NCI-H2029 treated with DMSO at 0.1 percent for 48 hours (cell line): Measurements from ENCODE around the gene NCAN.
"Not testable (repeated sequence)": the region's sequence is repeated elsewhere in the genome, so short reads cannot be mapped to it uniquely, and the experiment has no call there.

Experiments used
- DNase-seq: peaks from one replicate; lab custom pipeline; 2025; lab: John Stamatoyannopoulos, UW

Gene NCAN

GRCh38 chr19:19224150-19224851 lies 12.5 kb downstream of the NCAN start:
- DNase-seq = no peak

DNA sequence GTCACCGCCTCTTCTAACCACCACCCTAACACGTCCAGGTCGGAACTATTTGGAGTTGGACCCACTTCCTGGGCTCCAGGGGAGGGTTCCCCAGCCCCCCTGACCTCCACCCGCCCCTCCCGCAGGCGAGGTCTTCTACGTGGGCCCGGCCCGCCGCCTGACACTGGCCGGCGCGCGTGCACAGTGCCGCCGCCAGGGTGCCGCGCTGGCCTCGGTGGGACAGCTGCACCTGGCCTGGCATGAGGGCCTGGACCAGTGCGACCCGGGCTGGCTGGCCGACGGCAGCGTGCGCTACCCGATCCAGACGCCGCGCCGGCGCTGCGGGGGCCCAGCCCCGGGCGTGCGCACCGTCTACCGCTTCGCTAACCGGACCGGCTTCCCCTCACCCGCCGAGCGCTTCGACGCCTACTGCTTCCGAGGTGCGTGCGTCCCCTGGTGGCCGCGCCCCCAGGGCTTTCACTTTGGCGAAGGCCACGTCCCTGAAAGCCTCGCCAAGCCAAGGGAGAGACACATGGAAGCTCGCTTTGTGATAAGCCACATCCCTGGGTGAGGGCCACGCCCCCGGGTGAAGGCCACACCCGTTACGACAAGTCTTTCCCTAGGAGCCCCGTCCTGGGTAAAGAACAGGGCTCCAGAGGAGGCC lies 13.2 kb downstream of the NCAN start:
- DNase-seq = peak; percentile 32

- no peak for DNase-seq
Measured at GRCh38 chr19:19226204-19226603, 14.4 kb downstream of the NCAN start.

GRCh38 chr19:19226663-19227062 lies 14.9 kb downstream of the NCAN start:
- DNase-seq = no peak

DNA sequence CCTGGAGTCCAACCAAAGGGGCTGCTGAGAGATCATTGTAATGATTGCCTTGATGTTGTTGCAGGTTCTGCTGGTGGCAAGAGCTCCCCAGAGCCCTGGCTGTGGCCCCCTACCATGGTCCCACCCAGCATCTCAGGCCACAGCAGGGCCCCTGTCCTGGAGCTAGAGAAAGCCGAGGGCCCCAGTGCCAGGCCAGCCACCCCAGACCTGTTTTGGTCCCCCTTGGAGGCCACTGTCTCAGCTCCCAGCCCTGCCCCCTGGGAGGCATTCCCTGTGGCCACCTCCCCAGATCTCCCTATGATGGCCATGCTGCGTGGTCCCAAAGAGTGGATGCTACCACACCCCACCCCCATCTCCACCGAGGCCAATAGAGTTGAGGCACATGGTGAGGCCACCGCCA lies 15.5 kb downstream of the NCAN start:
- DNase-seq = no peak

DNA sequence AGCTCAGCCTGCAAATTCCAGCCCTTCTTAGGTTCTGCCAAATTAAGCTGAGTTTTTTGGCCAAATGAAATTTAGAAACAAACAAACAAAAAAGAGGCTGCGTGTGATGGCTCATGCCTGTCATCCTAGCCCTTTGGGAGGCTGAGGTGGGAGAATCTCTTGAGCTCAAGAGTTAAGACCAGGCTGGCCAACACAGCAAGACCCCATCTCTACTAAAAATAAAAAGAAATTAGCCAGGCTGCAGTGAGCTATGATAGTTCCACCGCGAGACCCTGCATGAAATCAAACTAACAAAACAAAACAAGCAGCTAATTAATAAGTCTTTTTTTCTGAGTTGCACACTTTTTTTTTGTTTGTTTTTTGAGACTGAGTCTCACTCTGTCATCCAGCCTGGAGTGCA lies 17.9 kb downstream of the NCAN start:
- no peak for DNase-seq

DNA sequence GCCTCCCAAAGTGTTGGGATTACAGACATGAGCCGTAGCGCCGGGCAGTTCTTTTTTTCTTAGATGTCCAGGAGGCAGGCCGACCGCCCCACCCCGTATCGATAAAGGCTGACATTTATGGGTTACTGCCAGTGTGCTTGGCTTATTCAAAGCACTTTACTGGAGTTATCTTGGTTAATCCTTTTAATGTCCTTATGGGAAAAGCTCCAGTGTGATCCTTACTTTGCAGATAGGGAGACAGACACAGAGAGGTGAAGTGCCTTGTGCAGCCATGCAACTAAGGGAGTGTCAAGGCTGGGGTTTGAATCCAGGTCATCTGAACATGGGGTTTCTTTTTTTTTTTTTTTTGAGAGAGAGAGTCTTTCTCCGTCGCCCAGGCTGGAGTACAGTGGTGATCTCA lies 19.2 kb downstream of the NCAN start:
- no peak for DNase-seq

DNA sequence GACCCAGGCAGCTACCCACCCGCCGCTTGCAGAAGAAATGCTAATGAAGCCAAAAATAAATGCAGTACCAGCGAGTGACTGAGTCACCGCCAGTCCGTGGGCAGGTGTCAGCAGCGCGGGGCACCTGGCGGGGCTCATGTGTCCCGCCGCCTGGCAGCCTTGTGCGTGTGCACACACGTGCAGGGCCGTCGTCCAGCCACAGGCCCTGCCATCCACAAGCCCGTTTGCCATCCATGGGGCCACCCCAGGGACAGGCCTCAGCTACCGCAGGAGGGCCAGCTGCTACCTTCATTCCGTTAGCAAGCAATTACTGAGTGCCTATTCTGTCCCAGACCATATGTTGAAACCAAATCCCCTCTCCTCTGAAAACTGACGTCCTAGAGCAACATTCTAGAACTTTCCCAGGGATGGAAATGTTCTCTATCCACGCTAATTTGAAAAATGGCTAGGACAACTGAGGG lies 20.5 kb downstream of the NCAN start:
- no peak for DNase-seq

DNA sequence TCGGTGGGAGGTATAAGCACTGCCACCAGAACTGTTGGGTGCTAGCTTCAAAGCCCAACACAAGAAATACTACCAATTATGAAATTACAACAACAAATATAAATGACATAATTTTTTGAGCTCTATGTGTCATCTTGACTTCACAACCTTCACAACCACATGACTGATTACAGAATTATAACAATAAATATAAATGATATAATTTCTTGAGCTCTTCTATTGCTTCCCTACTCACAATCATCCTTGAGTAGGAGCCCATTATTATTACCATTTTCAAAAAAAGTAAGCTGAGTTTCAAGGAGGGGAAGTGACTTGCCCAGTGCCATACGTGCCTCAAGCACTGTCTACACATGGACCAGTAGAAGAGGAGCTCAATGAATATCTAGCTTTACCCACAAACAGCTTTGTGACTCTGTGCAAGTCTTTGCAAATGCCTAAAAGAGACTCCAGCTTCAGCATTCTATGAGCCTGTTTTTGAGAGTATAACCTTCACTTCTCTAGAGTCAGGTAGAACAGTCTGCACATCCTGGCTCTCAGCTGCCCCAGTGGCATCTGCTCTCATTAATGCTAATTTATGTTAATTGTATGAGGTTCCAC lies 22.6 kb downstream of the NCAN start:
- no peak for DNase-seq

GRCh38 chr19:19236173-19236572 lies 24.4 kb downstream of the NCAN start:
- DNase-seq = no peak

GRCh38 chr19:19238126-19238894 lies 26.6 kb downstream of the NCAN start:
- no peak for DNase-seq

- no peak for DNase-seq
Measured at GRCh38 chr19:19239675-19240074, 27.9 kb downstream of the NCAN start.

GRCh38 chr19:19240476-19240875 lies 28.7 kb downstream of the NCAN start:
- no peak for DNase-seq

GRCh38 chr19:19250196-19250801 lies 38.5 kb downstream of the NCAN start:
- DNase-seq = no peak

DNA sequence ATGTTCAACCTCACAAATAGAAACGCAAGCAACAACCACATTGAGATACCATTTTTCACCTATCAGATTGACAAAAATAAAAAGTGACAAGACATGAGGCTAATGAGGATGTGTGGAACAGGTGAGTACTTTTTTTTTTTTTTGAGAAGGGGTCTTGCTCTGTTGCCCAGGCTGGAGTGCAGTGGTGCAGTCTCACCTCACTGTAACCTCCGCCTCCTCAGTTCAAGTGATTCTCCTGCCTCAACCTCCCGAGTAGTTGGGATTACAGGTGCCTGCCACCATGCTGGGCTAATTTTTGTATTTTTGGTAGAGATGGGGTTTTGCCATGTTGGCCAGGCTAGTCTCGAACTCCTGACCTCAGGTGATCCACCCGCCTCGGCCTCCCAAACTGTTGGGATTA lies 41.7 kb downstream of the NCAN start:
- DNase-seq = not testable (repeated sequence)

DNA sequence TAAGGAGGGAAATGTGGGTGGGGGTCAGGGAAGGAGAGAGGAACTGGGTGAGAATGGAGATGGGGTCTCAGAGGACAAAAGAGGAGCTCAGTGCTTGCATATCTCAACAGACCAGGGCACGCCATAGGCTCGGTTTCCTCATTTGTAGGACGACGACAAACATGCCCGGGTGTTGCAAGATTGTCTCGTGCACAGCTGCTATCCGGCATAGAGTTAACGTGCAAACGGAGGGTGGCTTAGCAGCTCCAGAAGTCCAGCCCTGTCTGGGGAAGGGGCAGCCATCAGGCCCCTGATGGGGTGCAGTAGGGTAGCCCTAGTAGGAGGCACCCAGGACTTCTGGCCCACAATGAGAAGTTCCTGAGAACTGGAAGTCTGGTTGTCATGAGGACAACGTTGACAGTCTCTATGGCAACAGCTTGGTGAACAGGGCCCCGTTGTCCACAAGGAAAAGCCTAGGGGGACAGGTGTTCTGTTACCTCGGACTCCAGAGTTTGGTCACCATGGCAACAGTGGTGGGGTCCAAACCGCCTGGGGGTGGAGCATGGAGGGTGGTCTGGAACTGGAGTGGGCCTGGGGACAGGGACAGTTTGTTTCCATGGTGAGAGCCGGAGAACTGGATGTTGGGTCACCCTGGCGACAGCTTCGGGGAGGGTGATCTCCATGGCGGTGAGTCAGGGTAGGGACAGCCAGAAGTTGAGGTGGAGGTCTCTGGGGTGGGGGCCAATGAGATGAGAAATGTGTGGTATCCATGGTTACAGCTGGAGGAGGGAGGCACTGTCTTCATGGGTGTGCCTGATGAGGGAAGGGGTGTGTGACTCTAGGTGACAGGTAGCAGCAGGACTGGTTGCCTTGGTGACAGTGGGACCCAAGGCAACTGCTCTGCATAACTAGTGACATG lies 44.6 kb downstream of the NCAN start:
- no peak for DNase-seq

DNA sequence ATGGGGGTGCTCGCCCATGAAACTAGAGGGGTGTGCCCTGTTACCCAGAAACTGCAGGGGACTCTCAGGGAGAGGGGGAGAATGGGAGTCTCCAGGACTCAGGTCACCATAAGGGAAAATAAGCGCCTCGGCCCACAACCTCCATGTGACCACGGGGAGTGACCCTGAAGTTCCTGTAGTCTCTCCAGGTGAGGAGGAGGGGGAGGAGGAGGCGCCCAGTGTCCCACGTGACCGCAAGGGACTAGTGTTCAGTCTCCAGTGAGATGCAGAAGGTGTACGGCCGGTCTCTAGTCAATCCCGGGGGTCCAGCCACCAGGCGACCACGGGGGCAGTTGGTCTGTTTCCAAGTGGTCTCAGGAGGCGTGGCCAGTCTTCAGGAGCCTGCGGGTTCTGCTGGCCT lies 45.4 kb downstream of the NCAN start:
- DNase-seq = no peak

DNA sequence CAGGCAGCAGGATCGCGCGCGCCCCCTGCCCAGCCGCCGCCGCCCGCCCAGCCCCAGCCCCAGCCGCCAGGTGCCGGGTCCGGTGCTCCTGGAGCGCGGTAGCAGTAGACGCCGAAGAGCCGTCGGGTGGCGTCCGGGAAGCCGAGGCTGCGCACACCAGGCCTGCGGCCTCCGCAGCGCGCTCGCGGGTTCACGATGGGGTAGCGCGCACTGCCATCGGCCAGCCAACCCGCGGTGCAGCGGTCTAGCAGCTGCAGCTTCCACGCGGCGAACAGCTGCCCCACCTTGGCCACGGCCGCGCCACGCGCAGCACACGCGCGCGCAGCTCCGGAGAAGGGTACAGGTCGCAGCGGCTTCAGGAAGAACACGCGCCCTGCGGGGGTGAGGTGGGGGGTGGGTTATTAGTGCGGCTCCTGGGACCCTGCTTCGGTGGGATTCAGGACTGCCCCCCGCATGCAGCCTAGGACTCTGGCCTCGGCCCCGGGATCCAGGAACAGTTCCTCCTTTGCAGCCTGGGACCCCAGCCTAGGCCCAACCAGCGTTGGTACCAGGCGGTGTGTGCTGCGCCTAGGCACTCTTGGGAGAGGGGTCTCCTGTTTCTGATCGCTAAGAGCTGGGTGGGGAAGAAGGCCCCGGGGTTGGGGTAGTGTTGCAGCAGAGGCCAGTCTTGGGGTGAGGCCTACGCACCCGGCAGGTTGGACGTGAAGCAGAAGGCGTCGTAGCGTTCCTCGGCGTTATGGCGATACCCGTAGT lies 46.3 kb downstream of the NCAN start:
- no peak for DNase-seq

- no peak for DNase-seq
Measured at GRCh38 chr19:19258589-19259338, 47.0 kb downstream of the NCAN start.

DNA sequence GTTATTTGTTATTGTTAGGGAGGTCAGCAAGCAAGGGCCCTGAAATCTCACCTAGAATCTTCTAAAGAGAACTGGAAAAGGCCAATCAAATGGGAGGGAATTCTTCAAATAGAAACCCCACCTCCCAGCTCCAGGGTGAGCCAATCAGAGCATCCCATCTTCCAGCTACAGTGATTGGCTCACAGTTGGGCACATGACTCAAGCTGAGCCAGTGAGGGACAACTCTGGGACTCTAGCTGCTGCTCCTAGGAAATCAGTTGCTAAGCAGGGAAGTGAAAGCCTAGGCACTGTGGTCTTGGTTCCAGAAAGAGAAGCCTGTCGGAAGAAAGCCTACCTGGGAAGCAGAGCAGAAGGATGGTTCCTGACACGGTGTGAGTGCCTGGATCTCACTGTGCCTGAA lies 48.0 kb downstream of the NCAN start:
- DNase-seq = peak; percentile 2
